ENCODE results near the gene NIPAL3. TPM values are rescaled to one million over a fixed set of nuclear protein-coding genes. Genes with fewer than 3 reads are reported as not detected.
A peak's percentile ranks its signal among the peaks of the same experiment; 100 is the strongest.

The NIPAL3 gene
- 10 to 100 TPM; 20.1 to 23.0 (median 21.3) TPM for polyA plus RNA-seq (ENCODE audit: insufficient read length in 4 of 4)

- DNase-seq (ENCODE audit: low read depth in 4 of 4, low spot score in 3 of 4): peak; percentile 97 to 100 (median 98)
Measured at GRCh38 chr1:24415334-24415909, at the start of gene NIPAL3. Gene NIPAL3 (plus strand): TSS chr1:24415802. CDS start chr1:24419548, 3,746 bp downstream.

- no peak for DNase-seq (ENCODE audit: low read depth in 4 of 4, low spot score in 3 of 4)
Measured at GRCh38 chr1:24366707-24367106, 48.9 kb upstream of the NIPAL3 start.

GRCh38 chr1:24369199-24369598, 46.4 kb upstream of the NIPAL3 start:
- no peak for DNase-seq (ENCODE audit: low read depth in 4 of 4, low spot score in 3 of 4)

GRCh38 chr1:24369801-24370200, 45.8 kb upstream of the NIPAL3 start:
- no peak for DNase-seq (ENCODE audit: low read depth in 4 of 4, low spot score in 3 of 4)

GRCh38 chr1:24373044-24373443, 42.6 kb upstream of the NIPAL3 start:
- DNase-seq (ENCODE audit: low read depth in 4 of 4, low spot score in 3 of 4): no peak

GRCh38 chr1:24373710-24374109, 41.9 kb upstream of the NIPAL3 start:
- no peak for DNase-seq (ENCODE audit: low read depth in 4 of 4, low spot score in 3 of 4)

- DNase-seq (ENCODE audit: low read depth in 4 of 4, low spot score in 3 of 4): no peak
Measured at GRCh38 chr1:24374891-24375786, 40.5 kb upstream of the NIPAL3 start.

- DNase-seq (ENCODE audit: low read depth in 4 of 4, low spot score in 3 of 4): no peak
Measured at GRCh38 chr1:24379733-24380315, 35.8 kb upstream of the NIPAL3 start.

GRCh38 chr1:24380508-24380907, 35.1 kb upstream of the NIPAL3 start:
- no peak for DNase-seq (ENCODE audit: low read depth in 4 of 4, low spot score in 3 of 4)

- DNase-seq (ENCODE audit: low read depth in 4 of 4, low spot score in 3 of 4): no peak
Measured at GRCh38 chr1:24381256-24381655, 34.3 kb upstream of the NIPAL3 start.

GRCh38 chr1:24382165-24382577, 33.4 kb upstream of the NIPAL3 start:
- no peak for DNase-seq (ENCODE audit: low read depth in 4 of 4, low spot score in 3 of 4)

- DNase-seq (ENCODE audit: low read depth in 4 of 4, low spot score in 3 of 4): no peak
Measured at GRCh38 chr1:24383381-24383940, 32.1 kb upstream of the NIPAL3 start.

- DNase-seq (ENCODE audit: low read depth in 4 of 4, low spot score in 3 of 4): no peak
Measured at GRCh38 chr1:24384251-24385090, 31.1 kb upstream of the NIPAL3 start.

- no peak for DNase-seq (ENCODE audit: low read depth in 4 of 4, low spot score in 3 of 4)
Measured at GRCh38 chr1:24385160-24385940, 30.3 kb upstream of the NIPAL3 start.

GRCh38 chr1:24386241-24386640, 29.4 kb upstream of the NIPAL3 start:
- no peak for DNase-seq (ENCODE audit: low read depth in 4 of 4, low spot score in 3 of 4)

GRCh38 chr1:24386931-24387330, 28.7 kb upstream of the NIPAL3 start:
- no peak for DNase-seq (ENCODE audit: low read depth in 4 of 4, low spot score in 3 of 4)

GRCh38 chr1:24387636-24388175, 27.9 kb upstream of the NIPAL3 start:
- no peak for DNase-seq (ENCODE audit: low read depth in 4 of 4, low spot score in 3 of 4)

GRCh38 chr1:24388331-24388885, 27.2 kb upstream of the NIPAL3 start:
- no peak for DNase-seq (ENCODE audit: low read depth in 4 of 4, low spot score in 3 of 4)

- DNase-seq (ENCODE audit: low read depth in 4 of 4, low spot score in 3 of 4): no peak
Measured at GRCh38 chr1:24389231-24389678, 26.3 kb upstream of the NIPAL3 start.

Measured in right renal pelvis (tissue), 4 donors.